ENCODE measurements around the gene RAB44. TPM values are rescaled to one million over a fixed set of nuclear protein-coding genes. Genes with fewer than 3 reads are reported as not detected.

RAB44 gene
- total and polyA plus RNA-seq, 2 of the 13 experiments (the other 11 are each of a cell fraction or from before 2014, with no cell fraction given), result not detected

DNA sequence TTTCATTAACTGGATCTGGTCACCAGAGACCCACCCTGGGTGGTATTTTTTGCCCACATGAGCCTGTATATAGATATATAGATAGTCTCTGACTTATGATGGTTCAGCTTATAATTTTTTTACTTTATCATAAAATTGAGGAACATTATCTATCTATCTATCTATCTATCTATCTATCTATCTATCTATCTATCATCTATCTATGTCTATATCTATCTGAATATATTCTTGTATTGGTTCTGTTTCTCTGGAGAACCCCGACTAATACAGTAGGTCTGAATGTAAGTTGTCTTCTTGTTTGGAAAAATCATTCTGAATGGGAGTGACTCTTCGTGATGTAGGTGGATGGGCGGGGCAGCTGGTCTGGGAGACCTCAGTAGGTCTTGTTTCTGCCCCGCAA is 32.4 kb upstream of the RAB44 start:
- ATAC-seq, result no peak
- WGBS (ENCODE audit: low lambda C conversion rate), result 98% methylated on average over 4 of the region's 4 CpGs
- Histone ChIP-seq H3K4me2 (ENCODE audit: low read depth, low read length) (no peak overlapping the region), H3K9ac (ENCODE audit: insufficient read depth, low read depth, low read length) (no peak overlapping the region), H3K27ac (ENCODE audit: extremely low read length, insufficient read depth, low read length) (no peak overlapping the region), H3K4me1 (ENCODE audit: insufficient read depth, low read length) (peaks cover 76% of the 10 kb centered on the region), H4K20me1 (ENCODE audit: insufficient read depth, low read length) (no peaks in the 10 kb centered on the region), H3K79me2 (ENCODE audit: insufficient read depth, low read length) (no peaks in the 10 kb centered on the region), H3K9me3 (ENCODE audit: low read length) (no peaks in the 10 kb centered on the region), H2AFZ (ENCODE audit: low read length) (no peak overlapping the region), H3K4me3 (replicated peaks in 1 of 3; ENCODE audit: insufficient read depth in 1 of 3, low read depth in 2 of 3, low read length in 3 of 3) (no peak overlapping the region), H3K36me3 (replicated peaks in 1 of 2; ENCODE audit: control insufficient read depth in 1 of 2, insufficient read depth in 2 of 2, low read length in 2 of 2) (no peaks in the 10 kb centered on the region), H3K27me3 (ENCODE audit: control insufficient read depth in 1 of 2, insufficient read depth in 2 of 2, low read length in 2 of 2) (peaks cover 0 to 19% of the 10 kb centered on the region in 2 experiments; a peak in 2 of 5 replicates)
- in situ Hi-C loops (cut with HindIII; ENCODE audit: extremely low pct_ligation_motif_present, low pct_unique_long_range_greater_than_20kb) (no loop called here), intact Hi-C loops (cut with micrococcal nuclease; ENCODE audit: unreplicated experiment) (no loop called here)
- DNase-seq (ENCODE audit: low spot score), result no peak
- no TSS peak for BruUV-seq (replicated peaks)
- ChIA-PET CTCF (ENCODE audit: low intra/inter-chr PET ratio, low total read pairs) (no interaction called here), POLR2A (interaction anchor here (1.1 to 8.1 kb wide), 2 partner anchors 13 to 22 kb away, joined by 5 to 383 read pairs; partner anchors contain the start of gene CDKN1A)
- no peak for FAIRE-seq
- TF ChIP-seq STAT5B (CRISPR knock-in tag; IDR thresholded peaks at IDR 0.05), result no peak
- no peak for TF ChIP-seq PHF5A (CRISPR knock-in tag; IDR thresholded peaks at IDR 0.05; ENCODE audit: low read depth, unreplicated experiment)
- no peak for TF ChIP-seq NCOA2 (CRISPR knock-in tag; IDR thresholded peaks at IDR 0.05)
- TF ChIP-seq, protein P1, sequence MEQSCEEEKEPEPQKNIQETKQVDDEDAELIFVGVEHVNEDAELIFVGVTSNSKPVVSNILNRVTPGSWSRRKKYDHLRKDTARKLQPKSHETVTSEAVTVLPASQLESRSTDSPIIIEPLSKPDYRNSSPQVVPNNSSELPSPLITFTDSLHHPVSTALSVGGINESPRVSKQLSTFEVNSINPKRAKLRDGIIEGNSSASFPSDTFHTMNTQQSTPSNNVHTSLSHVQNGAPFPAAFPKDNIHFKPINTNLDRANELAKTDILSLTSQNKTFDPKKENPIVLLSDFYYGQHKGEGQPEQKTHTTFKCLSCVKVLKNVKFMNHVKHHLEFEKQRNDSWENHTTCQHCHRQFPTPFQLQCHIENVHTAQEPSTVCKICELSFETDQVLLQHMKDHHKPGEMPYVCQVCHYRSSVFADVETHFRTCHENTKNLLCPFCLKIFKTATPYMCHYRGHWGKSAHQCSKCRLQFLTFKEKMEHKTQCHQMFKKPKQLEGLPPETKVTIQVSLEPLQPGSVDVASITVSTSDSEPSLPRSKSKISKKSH (CRISPR knock-in tag; IDR thresholded peaks at IDR 0.05; ENCODE audit: borderline replicate concordance), result no peak
- TF ChIP-seq, protein P2, sequence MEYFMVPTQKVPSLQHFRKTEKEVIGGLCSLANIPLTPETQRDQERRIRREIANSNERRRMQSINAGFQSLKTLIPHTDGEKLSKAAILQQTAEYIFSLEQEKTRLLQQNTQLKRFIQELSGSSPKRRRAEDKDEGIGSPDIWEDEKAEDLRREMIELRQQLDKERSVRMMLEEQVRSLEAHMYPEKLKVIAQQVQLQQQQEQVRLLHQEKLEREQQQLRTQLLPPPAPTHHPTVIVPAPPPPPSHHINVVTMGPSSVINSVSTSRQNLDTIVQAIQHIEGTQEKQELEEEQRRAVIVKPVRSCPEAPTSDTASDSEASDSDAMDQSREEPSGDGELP (IDR thresholded peaks at IDR 0.05; ENCODE audit: borderline replicate concordance, low read depth), result no peak
- TF ChIP-seq, protein P3, sequence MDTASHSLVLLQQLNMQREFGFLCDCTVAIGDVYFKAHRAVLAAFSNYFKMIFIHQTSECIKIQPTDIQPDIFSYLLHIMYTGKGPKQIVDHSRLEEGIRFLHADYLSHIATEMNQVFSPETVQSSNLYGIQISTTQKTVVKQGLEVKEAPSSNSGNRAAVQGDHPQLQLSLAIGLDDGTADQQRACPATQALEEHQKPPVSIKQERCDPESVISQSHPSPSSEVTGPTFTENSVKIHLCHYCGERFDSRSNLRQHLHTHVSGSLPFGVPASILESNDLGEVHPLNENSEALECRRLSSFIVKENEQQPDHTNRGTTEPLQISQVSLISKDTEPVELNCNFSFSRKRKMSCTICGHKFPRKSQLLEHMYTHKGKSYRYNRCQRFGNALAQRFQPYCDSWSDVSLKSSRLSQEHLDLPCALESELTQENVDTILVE (CRISPR knock-in tag; IDR thresholded peaks at IDR 0.05), result no peak
- TF ChIP-seq, protein P4, sequence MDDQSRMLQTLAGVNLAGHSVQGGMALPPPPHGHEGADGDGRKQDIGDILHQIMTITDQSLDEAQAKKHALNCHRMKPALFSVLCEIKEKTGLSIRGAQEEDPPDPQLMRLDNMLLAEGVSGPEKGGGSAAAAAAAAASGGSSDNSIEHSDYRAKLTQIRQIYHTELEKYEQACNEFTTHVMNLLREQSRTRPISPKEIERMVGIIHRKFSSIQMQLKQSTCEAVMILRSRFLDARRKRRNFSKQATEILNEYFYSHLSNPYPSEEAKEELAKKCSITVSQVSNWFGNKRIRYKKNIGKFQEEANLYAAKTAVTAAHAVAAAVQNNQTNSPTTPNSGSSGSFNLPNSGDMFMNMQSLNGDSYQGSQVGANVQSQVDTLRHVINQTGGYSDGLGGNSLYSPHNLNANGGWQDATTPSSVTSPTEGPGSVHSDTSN (CRISPR knock-in tag; IDR thresholded peaks at IDR 0.05; ENCODE audit: borderline replicate concordance), result no peak
- TF ChIP-seq, protein P5, sequence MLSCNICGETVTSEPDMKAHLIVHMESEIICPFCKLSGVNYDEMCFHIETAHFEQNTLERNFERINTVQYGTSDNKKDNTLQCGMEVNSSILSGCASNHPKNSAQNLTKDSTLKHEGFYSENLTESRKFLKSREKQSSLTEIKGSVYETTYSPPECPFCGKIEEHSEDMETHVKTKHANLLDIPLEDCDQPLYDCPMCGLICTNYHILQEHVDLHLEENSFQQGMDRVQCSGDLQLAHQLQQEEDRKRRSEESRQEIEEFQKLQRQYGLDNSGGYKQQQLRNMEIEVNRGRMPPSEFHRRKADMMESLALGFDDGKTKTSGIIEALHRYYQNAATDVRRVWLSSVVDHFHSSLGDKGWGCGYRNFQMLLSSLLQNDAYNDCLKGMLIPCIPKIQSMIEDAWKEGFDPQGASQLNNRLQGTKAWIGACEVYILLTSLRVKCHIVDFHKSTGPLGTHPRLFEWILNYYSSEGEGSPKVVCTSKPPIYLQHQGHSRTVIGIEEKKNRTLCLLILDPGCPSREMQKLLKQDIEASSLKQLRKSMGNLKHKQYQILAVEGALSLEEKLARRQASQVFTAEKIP (CRISPR knock-in tag; IDR thresholded peaks at IDR 0.05; ENCODE audit: borderline replicate concordance), result no peak
- TF ChIP-seq, protein P6, sequence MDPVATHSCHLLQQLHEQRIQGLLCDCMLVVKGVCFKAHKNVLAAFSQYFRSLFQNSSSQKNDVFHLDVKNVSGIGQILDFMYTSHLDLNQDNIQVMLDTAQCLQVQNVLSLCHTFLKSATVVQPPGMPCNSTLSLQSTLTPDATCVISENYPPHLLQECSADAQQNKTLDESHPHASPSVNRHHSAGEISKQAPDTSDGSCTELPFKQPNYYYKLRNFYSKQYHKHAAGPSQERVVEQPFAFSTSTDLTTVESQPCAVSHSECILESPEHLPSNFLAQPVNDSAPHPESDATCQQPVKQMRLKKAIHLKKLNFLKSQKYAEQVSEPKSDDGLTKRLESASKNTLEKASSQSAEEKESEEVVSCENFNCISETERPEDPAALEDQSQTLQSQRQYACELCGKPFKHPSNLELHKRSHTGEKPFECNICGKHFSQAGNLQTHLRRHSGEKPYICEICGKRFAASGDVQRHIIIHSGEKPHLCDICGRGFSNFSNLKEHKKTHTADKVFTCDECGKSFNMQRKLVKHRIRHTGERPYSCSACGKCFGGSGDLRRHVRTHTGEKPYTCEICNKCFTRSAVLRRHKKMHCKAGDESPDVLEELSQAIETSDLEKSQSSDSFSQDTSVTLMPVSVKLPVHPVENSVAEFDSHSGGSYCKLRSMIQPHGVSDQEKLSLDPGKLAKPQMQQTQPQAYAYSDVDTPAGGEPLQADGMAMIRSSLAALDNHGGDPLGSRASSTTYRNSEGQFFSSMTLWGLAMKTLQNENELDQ (CRISPR knock-in tag; IDR thresholded peaks at IDR 0.05; ENCODE audit: borderline replicate concordance), result no peak
- no peak for TF ChIP-seq NFE2 (CRISPR knock-in tag; IDR thresholded peaks at IDR 0.05)
